ENCODE measurements around the gene TEX36.
A peak's percentile ranks its signal among the peaks of the same experiment; 100 is the strongest.
"Not testable (repeated sequence)": the region's sequence is repeated elsewhere in the genome, so short reads cannot be mapped to it uniquely, and the experiment has no call there.

Gene TEX36

GRCh38 chr10:125719173-125720001, 36.4 kb upstream of the TEX36 start, which contains the start of gene EDRF1:
TSS of gene EDRF1 (plus strand) at chr10:125719709. CDS start at chr10:125719808, 99 bp downstream.
- Histone ChIP-seq H2BK5ac (ENCODE audit: low read length) (no peak within 1 kb of the TSS), H3K23ac (ENCODE audit: low read length) (no peak within 1 kb of the TSS), H4K5ac (ENCODE audit: low read length) (no peak within 1 kb of the TSS), H3K4me3 (ENCODE audit: low read length) (peak within 1 kb of the TSS; percentile 99), H3K4me2 (ENCODE audit: low read length) (peak within 1 kb of the TSS; percentile 100), H3K36me3 (ENCODE audit: control insufficient read depth, insufficient read depth, low read length) (peaks cover 4% of the 10 kb centered on the region), H3K4ac (ENCODE audit: low read depth, low read length) (no peak within 1 kb of the TSS), H3K56ac (ENCODE audit: low read length) (peak within 1 kb of the TSS; percentile 98), H2BK120ac (ENCODE audit: low read depth, low read length) (no peak within 1 kb of the TSS), H3K9ac (ENCODE audit: low read length) (peak within 1 kb of the TSS; percentile 91), H3K27me3 (ENCODE audit: insufficient read depth, low read length, poor library complexity) (no peaks in the 10 kb centered on the region), H3K27ac (ENCODE audit: low read depth, low read length) (no peak within 1 kb of the TSS), H3K79me1 (ENCODE audit: low read length) (peaks cover 7% of the 10 kb centered on the region), H2AK5ac (ENCODE audit: low read length) (no peak within 1 kb of the TSS), H3K79me2 (ENCODE audit: control insufficient read depth, insufficient read depth, low read length) (peaks cover 11% of the 10 kb centered on the region), H3K18ac (ENCODE audit: low read length) (peak within 1 kb of the TSS; percentile 10), H2BK15ac (replicated peaks; ENCODE audit: low read depth) (no peak within 1 kb of the TSS), H3K4me1 (ENCODE audit: control insufficient read depth, low read depth, low read length) (no peaks in the 10 kb centered on the region), H4K8ac (ENCODE audit: low read depth, low read length) (no peak within 1 kb of the TSS)
- peak; percentile 99 for DNase-seq
- WGBS (ENCODE audit: extremely low coverage, insufficient coverage, low lambda C conversion rate): no CpG with 5 or more reads among the region's 72 CpGs

GRCh38 chr10:125714728-125715127, 31.8 kb upstream of the TEX36 start:
- not testable (repeated sequence) for H3K27ac ChIP-seq (ENCODE audit: low read depth, low read length); H2AK5ac ChIP-seq (ENCODE audit: low read length); H2BK15ac ChIP-seq (replicated peaks; ENCODE audit: low read depth); H3K27me3 ChIP-seq (ENCODE audit: insufficient read depth, low read length, poor library complexity); H3K56ac ChIP-seq (ENCODE audit: low read length); H4K5ac ChIP-seq (ENCODE audit: low read length); H3K79me1 ChIP-seq (ENCODE audit: low read length); H3K4me3 ChIP-seq (ENCODE audit: low read length); H3K4me2 ChIP-seq (ENCODE audit: low read length); H3K4me1 ChIP-seq (ENCODE audit: control insufficient read depth, low read depth, low read length); H3K18ac ChIP-seq (ENCODE audit: low read length); H3K79me2 ChIP-seq (ENCODE audit: control insufficient read depth, insufficient read depth, low read length); DNase-seq; H2BK5ac ChIP-seq (ENCODE audit: low read length); H3K36me3 ChIP-seq (ENCODE audit: control insufficient read depth, insufficient read depth, low read length); H3K9ac ChIP-seq (ENCODE audit: low read length); H3K23ac ChIP-seq (ENCODE audit: low read length); H3K4ac ChIP-seq (ENCODE audit: low read depth, low read length); H2BK120ac ChIP-seq (ENCODE audit: low read depth, low read length); H4K8ac ChIP-seq (ENCODE audit: low read depth, low read length)
- no CpG with 5 or more reads among the region's 4 CpGs for WGBS (ENCODE audit: extremely low coverage, insufficient coverage, low lambda C conversion rate)

- Histone ChIP-seq H2BK120ac (ENCODE audit: low read depth, low read length) (no peak overlapping the region), H3K27ac (ENCODE audit: low read depth, low read length) (no peak overlapping the region)
These were observed 28.3 kb upstream of the TEX36 start for GRCh38 chr10:125711110-125711750.

GRCh38 chr10:125709553-125710474, 26.9 kb upstream of the TEX36 start:
- Histone ChIP-seq H3K79me2 (ENCODE audit: control insufficient read depth, insufficient read depth, low read length) (no peaks in the 10 kb centered on the region), H2BK5ac (ENCODE audit: low read length) (no peak overlapping the region), H3K27ac (ENCODE audit: low read depth, low read length) (no peak overlapping the region), H3K56ac (ENCODE audit: low read length) (no peak overlapping the region), H3K4me3 (ENCODE audit: low read length) (no peak overlapping the region), H3K23ac (ENCODE audit: low read length) (no peak overlapping the region), H4K8ac (ENCODE audit: low read depth, low read length) (no peak overlapping the region), H3K18ac (ENCODE audit: low read length) (no peak overlapping the region), H3K27me3 (ENCODE audit: insufficient read depth, low read length, poor library complexity) (no peaks in the 10 kb centered on the region), H3K79me1 (ENCODE audit: low read length) (no peaks in the 10 kb centered on the region), H2BK15ac (replicated peaks; ENCODE audit: low read depth) (no peak overlapping the region), H3K4me2 (ENCODE audit: low read length) (no peak overlapping the region), H3K36me3 (ENCODE audit: control insufficient read depth, insufficient read depth, low read length) (no peaks in the 10 kb centered on the region), H2AK5ac (ENCODE audit: low read length) (no peak overlapping the region), H4K5ac (ENCODE audit: low read length) (no peak overlapping the region), H3K9ac (ENCODE audit: low read length) (no peak overlapping the region), H3K4me1 (ENCODE audit: control insufficient read depth, low read depth, low read length) (no peaks in the 10 kb centered on the region), H2BK120ac (ENCODE audit: low read depth, low read length) (no peak overlapping the region), H3K4ac (ENCODE audit: low read depth, low read length) (no peak overlapping the region)
- DNase-seq: peak; percentile 3
- WGBS (ENCODE audit: extremely low coverage, insufficient coverage, low lambda C conversion rate): no CpG with 5 or more reads among the region's 12 CpGs

More at GRCh38 chr10:125711110-125711750, 28.3 kb upstream of the TEX36 start:
- Histone ChIP-seq H3K4me1 (ENCODE audit: control insufficient read depth, low read depth, low read length) (no peaks in the 10 kb centered on the region), H3K36me3 (ENCODE audit: control insufficient read depth, insufficient read depth, low read length) (no peaks in the 10 kb centered on the region), H3K18ac (ENCODE audit: low read length) (no peak overlapping the region), H4K8ac (ENCODE audit: low read depth, low read length) (no peak overlapping the region), H3K79me2 (ENCODE audit: control insufficient read depth, insufficient read depth, low read length) (no peaks in the 10 kb centered on the region), H2BK15ac (replicated peaks; ENCODE audit: low read depth) (no peak overlapping the region), H4K5ac (ENCODE audit: low read length) (no peak overlapping the region), H3K79me1 (ENCODE audit: low read length) (no peaks in the 10 kb centered on the region), H3K4me3 (ENCODE audit: low read length) (no peak overlapping the region), H3K4me2 (ENCODE audit: low read length) (no peak overlapping the region), H3K9ac (ENCODE audit: low read length) (no peak overlapping the region), H2BK5ac (ENCODE audit: low read length) (no peak overlapping the region), H3K27me3 (ENCODE audit: insufficient read depth, low read length, poor library complexity) (no peaks in the 10 kb centered on the region), H3K56ac (ENCODE audit: low read length) (no peak overlapping the region), H2AK5ac (ENCODE audit: low read length) (no peak overlapping the region), H3K23ac (ENCODE audit: low read length) (no peak overlapping the region), H3K4ac (ENCODE audit: low read depth, low read length) (no peak overlapping the region)
- WGBS (ENCODE audit: extremely low coverage, insufficient coverage, low lambda C conversion rate): no CpG with 5 or more reads among the region's 3 CpGs
- peak; percentile 7 for DNase-seq

GRCh38 chr10:125708971-125709503, 26.1 kb upstream of the TEX36 start:
- DNase-seq: peak; percentile 11
- Histone ChIP-seq H3K4me3 (ENCODE audit: low read length) (no peak overlapping the region), H3K9ac (ENCODE audit: low read length) (no peak overlapping the region), H3K18ac (ENCODE audit: low read length) (no peak overlapping the region), H3K56ac (ENCODE audit: low read length) (no peak overlapping the region), H3K4ac (ENCODE audit: low read depth, low read length) (no peak overlapping the region), H3K4me2 (ENCODE audit: low read length) (no peak overlapping the region), H4K5ac (ENCODE audit: low read length) (no peak overlapping the region), H3K36me3 (ENCODE audit: control insufficient read depth, insufficient read depth, low read length) (no peaks in the 10 kb centered on the region), H3K27me3 (ENCODE audit: insufficient read depth, low read length, poor library complexity) (no peaks in the 10 kb centered on the region), H3K23ac (ENCODE audit: low read length) (no peak overlapping the region), H2BK15ac (replicated peaks; ENCODE audit: low read depth) (no peak overlapping the region), H3K27ac (ENCODE audit: low read depth, low read length) (no peak overlapping the region), H3K79me2 (ENCODE audit: control insufficient read depth, insufficient read depth, low read length) (no peaks in the 10 kb centered on the region), H2AK5ac (ENCODE audit: low read length) (no peak overlapping the region), H3K4me1 (ENCODE audit: control insufficient read depth, low read depth, low read length) (no peaks in the 10 kb centered on the region), H4K8ac (ENCODE audit: low read depth, low read length) (no peak overlapping the region), H2BK120ac (ENCODE audit: low read depth, low read length) (no peak overlapping the region), H3K79me1 (ENCODE audit: low read length) (no peaks in the 10 kb centered on the region), H2BK5ac (ENCODE audit: low read length) (no peak overlapping the region)
- no CpG with 5 or more reads among the region's 5 CpGs for WGBS (ENCODE audit: extremely low coverage, insufficient coverage, low lambda C conversion rate)
